Measurements from ENCODE around the gene CDH13.

CDH13 gene

GRCh38 chr16:82810077-82810476, 183.3 kb downstream of the CDH13 start (continued):
- TF ChIP-seq ZNF280C (tag by site-specific recombination; IDR thresholded peaks at IDR 0.05): no peak
- TF ChIP-seq GLIS2 (tag by site-specific recombination; IDR thresholded peaks at IDR 0.05): no peak
- no peak for TF ChIP-seq ZNF214 (tag by site-specific recombination; IDR thresholded peaks at IDR 0.05; ENCODE audit: borderline replicate concordance)

- Histone ChIP-seq H3K4me1 (ENCODE audit: control insufficient read depth, insufficient read depth, low read length) (no peaks in the 10 kb centered on the region), H3K4me3 (ENCODE audit: low read depth, low read length) (no peak overlapping the region), H3K27ac (ENCODE audit: extremely low read depth, low read depth, low read length) (no peak overlapping the region), H3K36me3 (ENCODE audit: control insufficient read depth in 2 of 2, insufficient read depth in 1 of 2, low read length in 2 of 2) (no peaks in the 10 kb centered on the region), H3K9me3 (ENCODE audit: control insufficient read depth, insufficient read depth, low read depth, low read length) (no peaks in the 10 kb centered on the region)
- ChIA-PET CTCF (interaction anchor here (0.6 kb wide), 1 partner anchor 347 kb away, joined by 3 read pairs; no protein-coding TSS in a partner anchor), POLR2A (no interaction called here)
- TF ChIP-seq ZNF521 (tag by site-specific recombination; IDR thresholded peaks at IDR 0.05): no peak
- TF ChIP-seq ZNF670 (tag by site-specific recombination; IDR thresholded peaks at IDR 0.05; ENCODE audit: low read depth): no peak
- TF ChIP-seq ZNF416 (tag by site-specific recombination; IDR thresholded peaks at IDR 0.05): no peak
- TF ChIP-seq ZNF629 (tag by site-specific recombination; IDR thresholded peaks at IDR 0.05): no peak
- no peak for TF ChIP-seq ZNF324 (tag by site-specific recombination; IDR thresholded peaks at IDR 0.05)
- TF ChIP-seq KLF17 (tag by site-specific recombination; IDR thresholded peaks at IDR 0.05): no peak
- no peak for TF ChIP-seq ZNF792 (tag by site-specific recombination; IDR thresholded peaks at IDR 0.05)
- no peak for TF ChIP-seq ZNF138 (tag by site-specific recombination; IDR thresholded peaks at IDR 0.05; ENCODE audit: borderline replicate concordance)
- no peak for TF ChIP-seq ZBTB17 (tag by site-specific recombination; IDR thresholded peaks at IDR 0.05)
- no peak for TF ChIP-seq ZNF518A (tag by site-specific recombination; conservative IDR thresholded peaks at IDR 0.05; ENCODE audit: low read depth)
- TF ChIP-seq ZNF639 (tag by site-specific recombination; IDR thresholded peaks at IDR 0.05): no peak
Measured at GRCh38 chr16:82814059-82814458, 187.3 kb downstream of the CDH13 start.

- CTCF ChIA-PET: no interaction called here
- POLR2A ChIA-PET: no interaction called here
- no peak for TF ChIP-seq ZBTB48 (tag by site-specific recombination; IDR thresholded peaks at IDR 0.05)
- no peak for TF ChIP-seq ATF2 (tag by site-specific recombination; IDR thresholded peaks at IDR 0.05; ENCODE audit: low read depth)
- no peak for TF ChIP-seq REST (tag by site-specific recombination; IDR thresholded peaks at IDR 0.05)
- no peak for TF ChIP-seq ZXDB (tag by site-specific recombination; IDR thresholded peaks at IDR 0.05)
- TF ChIP-seq ZBTB1 (tag by site-specific recombination; IDR thresholded peaks at IDR 0.05): no peak
Measured at GRCh38 chr16:82819286-82819685, 192.5 kb downstream of the CDH13 start.

More at GRCh38 chr16:82819286-82819685, 192.5 kb downstream of the CDH13 start:
- no peaks in the 10 kb centered on the region for H3K36me3 ChIP-seq (ENCODE audit: control insufficient read depth in 2 of 2, insufficient read depth in 1 of 2, low read length in 2 of 2)
- H3K4me1 ChIP-seq (ENCODE audit: control insufficient read depth, insufficient read depth, low read length): no peaks in the 10 kb centered on the region
- H3K4me3 ChIP-seq (ENCODE audit: low read depth, low read length): no peak overlapping the region
- no peak overlapping the region for H3K27ac ChIP-seq (ENCODE audit: extremely low read depth, low read depth, low read length)
- H3K9me3 ChIP-seq (ENCODE audit: control insufficient read depth, insufficient read depth, low read depth, low read length): no peaks in the 10 kb centered on the region

Data from HEK293 (cell line).